ENCODE results near the gene MPC2.
"Not testable (repeated sequence)": the region's sequence is repeated elsewhere in the genome, so short reads cannot be mapped to it uniquely, and the experiment has no call there.

Gene MPC2

DNA sequence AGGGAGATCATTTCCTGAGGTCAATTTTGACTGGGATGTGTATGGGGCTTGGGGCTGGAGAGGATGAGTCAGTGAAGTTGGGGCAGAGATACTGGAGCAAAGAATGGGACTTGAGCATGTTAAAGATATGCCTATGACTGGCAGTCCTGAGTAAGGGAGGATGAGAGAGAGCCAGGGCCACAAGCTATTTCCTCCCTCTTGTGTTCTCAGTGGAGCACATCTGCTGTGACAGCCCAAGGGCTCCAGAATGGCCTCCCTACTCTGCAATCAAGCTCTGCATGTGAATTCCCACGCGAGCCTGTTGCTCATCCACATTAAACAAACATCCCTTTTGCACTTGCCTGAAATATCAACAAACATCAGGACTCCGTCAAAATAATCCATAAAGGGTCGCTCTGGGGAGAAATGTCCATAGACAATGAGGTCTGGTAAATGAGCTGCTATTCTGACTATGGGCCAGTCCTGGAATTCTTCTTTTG, 32.2 kb downstream of the MPC2 start:
- DNase-seq: no peak

- no peak for DNase-seq
These were observed 36.0 kb downstream of the MPC2 start for GRCh38 chr1:167900907-167901306.

GRCh38 chr1:167899253-167899681, 37.6 kb downstream of the MPC2 start:
- DNase-seq: no peak

- no peak for DNase-seq
These were observed 38.2 kb downstream of the MPC2 start for GRCh38 chr1:167898578-167899222.

DNA sequence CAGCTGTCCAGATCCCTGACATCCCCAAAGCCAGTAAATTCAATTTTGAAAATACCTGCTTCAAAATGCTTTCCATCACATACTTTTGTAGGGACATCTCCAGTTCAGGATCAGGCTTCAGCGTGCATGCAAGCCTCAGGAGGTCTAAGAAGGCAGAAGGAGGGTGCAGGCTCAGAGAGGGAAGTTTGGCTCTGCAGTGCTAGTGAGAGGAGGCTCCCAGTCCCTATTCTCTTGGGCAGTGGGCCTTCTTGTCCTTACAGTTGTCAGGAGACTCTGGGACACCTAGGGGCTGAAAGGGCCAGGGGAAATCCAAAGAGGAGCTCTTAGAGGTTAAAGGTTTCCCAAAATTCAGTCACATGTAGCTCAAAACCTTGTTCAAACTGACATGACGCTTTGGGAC, 43.1 kb downstream of the MPC2 start:
- DNase-seq: no peak

GRCh38 chr1:167890400-167890799, 46.5 kb downstream of the MPC2 start:
- no peak for DNase-seq

DNA sequence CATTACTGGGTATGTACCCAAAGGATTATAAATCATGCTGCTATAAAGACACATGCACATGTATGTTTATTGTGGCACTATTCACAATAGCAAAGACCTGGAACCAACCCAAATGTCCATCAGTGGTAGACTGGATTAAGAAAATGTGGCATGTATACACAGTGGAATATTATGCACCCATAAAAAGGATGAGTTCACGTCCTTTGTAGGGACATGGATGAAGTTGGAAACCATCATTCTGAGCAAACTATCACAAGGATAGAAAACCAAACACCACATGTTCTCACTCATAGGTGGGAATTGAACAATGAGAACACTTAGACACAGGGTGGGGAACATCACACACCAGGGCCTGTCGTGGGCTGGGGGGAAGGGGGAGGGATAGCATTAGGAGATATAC, 49.7 kb downstream of the MPC2 start:
- not testable (repeated sequence) for DNase-seq

- no peak for DNase-seq
These were observed 54.5 kb downstream of the MPC2 start for GRCh38 chr1:167882376-167882775.

- DNase-seq: no peak
These were observed 55.1 kb downstream of the MPC2 start for GRCh38 chr1:167881786-167882185.

DNA sequence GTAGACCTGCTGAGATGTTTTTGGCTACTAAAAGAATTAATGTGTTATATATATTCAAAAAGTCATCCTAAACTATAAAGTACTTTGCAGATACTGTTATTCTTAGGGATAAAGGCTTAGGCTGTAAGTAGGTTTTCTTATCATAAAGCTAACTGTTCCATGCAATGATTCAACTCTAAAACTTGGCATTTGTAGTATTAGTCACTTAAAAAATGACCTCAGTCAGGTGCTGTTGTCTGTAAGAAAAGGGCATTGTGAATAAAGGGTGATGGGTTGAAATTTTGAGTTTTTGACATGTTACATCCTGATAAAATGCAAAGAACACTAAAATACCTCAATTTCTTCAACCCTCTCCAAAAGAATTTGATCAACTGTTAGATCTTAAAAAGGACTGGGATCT, 55.8 kb downstream of the MPC2 start:
- DNase-seq: no peak

- no peak for DNase-seq
These were observed 56.3 kb downstream of the MPC2 start for GRCh38 chr1:167880580-167881021.

- no peak for DNase-seq
These were observed 57.4 kb downstream of the MPC2 start for GRCh38 chr1:167879508-167879907.

GRCh38 chr1:167878372-167879160, 58.3 kb downstream of the MPC2 start:
- DNase-seq: no peak

GRCh38 chr1:167876597-167877175, 60.2 kb downstream of the MPC2 start:
- no peak for DNase-seq

DNA sequence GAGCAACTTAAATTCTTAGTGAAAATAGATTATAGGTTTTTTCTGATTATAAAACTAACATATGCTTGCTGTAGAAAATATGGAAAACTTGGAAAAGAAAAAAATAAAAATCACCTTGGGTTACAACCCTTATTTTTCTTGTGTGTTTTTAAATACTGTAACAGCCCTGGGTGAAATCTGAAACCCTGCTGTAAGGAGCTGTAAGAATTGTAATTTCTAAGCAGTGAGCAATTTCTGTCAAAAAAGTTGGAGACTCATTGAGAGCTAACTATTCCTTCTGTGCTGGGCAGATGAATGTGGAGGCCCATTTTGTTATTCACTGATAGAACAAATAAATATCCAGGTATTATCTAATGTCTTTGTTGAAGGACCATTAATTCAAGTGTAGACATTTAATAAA, 65.5 kb downstream of the MPC2 start:
- no peak for DNase-seq

- DNase-seq: not testable (repeated sequence)
These were observed 67.5 kb downstream of the MPC2 start for GRCh38 chr1:167869157-167870001.

DNA sequence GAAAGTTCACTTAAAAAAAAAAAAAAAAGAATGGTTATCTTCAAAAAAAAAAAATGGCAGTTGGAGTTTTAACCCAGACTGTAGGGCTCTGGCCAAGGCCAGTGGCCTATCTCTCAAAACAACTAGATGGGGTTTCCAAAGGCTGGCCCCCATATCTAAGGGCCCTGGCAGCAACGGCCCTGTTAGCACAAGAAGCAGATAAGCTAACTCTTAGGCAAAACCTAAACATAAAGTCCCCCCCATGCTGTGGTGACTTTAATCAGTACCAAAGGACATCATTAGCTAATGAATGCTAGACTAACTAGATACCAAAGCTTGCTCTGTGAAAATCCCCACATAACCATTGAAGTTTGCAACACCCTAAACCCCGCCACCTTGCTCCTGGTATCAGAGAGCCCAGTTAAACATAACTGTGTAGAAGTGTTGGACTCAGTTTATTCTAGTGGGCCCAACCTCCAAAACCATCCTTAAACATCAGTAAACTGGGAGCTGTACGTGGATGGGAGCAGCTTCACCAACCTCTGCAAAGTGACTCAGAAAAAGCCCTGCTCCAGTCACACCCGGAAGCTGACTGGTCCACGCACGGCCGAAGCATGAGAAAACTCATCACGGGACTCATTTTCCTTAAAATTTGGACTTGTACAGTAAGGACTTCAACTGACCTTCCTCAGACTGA, 70.0 kb downstream of the MPC2 start:
- not testable (repeated sequence) for DNase-seq

Measured in CD4-positive, alpha-beta T cell treated with Interleukin-17A for 1 hour (primary cell).